Body of pancreas (tissue), 4 donors: ENCODE measurements around the gene FBXO2.

Experiments used
- CTCF ChIP-seq, 7 experiments: fragments of 450-650 bp in 4 of 7; fragments of 200-600 bp in 3 of 7; sonication (generic) in 3 of 7; IDR thresholded peaks; one replicate each; pipeline ENCODE4 v1.5.1; 2016 to 2019; ENCODE audit warnings: antibody characterized with exemption in 7 of 7
- POLR2A ChIP-seq, 3 donors: fragments of 450-650 bp; IDR thresholded peaks; one replicate each; pipeline ENCODE4 v1.6.1; 2016; ENCODE audit warnings: antibody characterized with exemption in 3 of 3, mild to moderate bottlenecking in 2 of 3

- no peak for TF ChIP-seq CTCF (IDR thresholded peaks at IDR 0.05)
- no peak for TF ChIP-seq POLR2A (IDR thresholded peaks at IDR 0.05)
These were observed 9.0 kb downstream of the FBXO2 start for GRCh38 chr1:11645270-11645669.
